Caki2 (cell line): ENCODE data around the gene BACH1. TPM values are rescaled to one million over a fixed set of nuclear protein-coding genes. Genes with fewer than 3 reads are reported as not detected.

Source experiments
- DNase-seq: peaks from one replicate; pipeline ENCODE4 v3.0.0-alpha.2; 2015; ENCODE audit warnings: low read depth
- in situ Hi-C: cut with HindIII; loops from 2 replicates; pipeline ENCODE4 v1.10.0; 2016; ENCODE audit warnings: low sequenced_read_pairs, low pct_unique_long_range_greater_than_20kb, mixed read lengths
- total RNA-seq: library from RNA; depleted of rRNA; stranded (reverse); fragments of >200 nt; shearing (Covaris generic); gene quantifications from 2 replicates; pipeline ENCODE4 v1.2.3, GENCODE V29; 2014; ENCODE audit warnings: low replicate concordance

Gene BACH1
- total RNA-seq, 1 experiment from 2014 or later, result 33.4 TPM

DNA sequence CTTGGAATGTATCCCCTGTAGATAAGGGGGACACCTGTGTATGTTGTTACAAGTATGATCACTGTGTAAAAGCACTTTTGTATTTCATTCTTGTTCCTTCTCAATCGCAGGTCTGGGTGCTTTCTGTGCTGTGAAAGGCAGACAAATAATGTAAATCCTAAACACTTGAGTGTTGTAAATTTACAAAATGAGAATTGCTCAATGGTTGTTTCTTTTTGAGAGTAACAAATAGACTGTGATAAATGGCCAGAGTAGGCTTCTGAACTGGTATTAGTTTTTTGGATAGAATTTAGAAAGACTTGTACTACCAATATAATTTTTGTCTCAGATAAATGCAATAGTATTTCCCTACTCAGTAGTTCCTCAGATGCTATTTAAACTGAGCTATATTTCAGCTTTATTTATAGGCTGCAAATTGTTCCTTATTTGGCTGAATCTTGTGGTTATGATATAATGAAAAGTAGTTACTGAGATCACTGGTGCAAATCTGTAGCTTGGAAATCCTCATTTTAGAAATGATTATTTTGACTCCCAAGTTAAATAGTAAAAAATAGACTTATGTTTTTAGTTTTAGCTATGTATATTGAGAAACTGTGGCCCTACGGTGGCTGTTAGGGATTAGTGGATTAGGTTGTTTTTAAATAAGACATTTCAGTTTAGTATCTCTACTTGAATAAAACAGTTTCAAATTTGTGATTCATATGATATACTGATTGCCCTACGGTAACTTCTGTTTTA, 9.2 kb downstream of the BACH1 start:
- in situ Hi-C loops, result no loop called here
- no peak for DNase-seq

DNA sequence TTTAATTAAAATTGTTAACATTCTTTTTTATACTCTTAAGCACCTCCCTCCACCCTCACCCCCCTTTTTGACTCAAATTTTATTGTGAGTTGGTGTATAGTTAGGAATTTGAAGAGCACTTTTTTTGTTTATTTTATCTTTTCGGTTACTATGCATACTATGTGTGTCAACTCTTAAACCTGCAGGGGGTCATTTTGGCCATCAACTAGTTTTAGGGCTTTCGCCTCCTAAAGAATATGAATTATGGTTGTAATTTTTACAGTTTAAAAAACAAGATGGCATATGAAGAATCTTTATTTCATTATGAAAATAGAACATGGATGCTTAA, 9.7 kb downstream of the BACH1 start:
- in situ Hi-C loops, result no loop called here
- no peak for DNase-seq

DNA sequence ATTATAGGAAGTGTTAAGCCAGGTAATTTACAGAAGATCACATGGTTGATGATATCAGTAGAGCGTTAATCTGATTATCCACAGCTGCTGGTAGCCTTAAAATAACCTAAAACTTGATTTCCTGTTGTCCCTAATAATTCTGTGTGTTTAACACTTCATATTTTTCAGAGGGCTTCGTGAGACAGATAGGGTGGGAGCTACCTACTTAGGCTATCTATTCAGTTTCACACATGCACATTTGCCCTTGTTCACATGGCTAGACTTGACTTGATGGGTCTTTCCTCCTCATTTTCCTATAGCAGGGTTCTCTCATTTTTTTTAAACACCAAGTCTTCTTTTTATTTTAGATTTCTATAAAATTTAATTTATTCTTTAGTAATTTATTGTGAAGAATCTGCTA, 11.0 kb downstream of the BACH1 start:
- DNase-seq, result no peak

DNA sequence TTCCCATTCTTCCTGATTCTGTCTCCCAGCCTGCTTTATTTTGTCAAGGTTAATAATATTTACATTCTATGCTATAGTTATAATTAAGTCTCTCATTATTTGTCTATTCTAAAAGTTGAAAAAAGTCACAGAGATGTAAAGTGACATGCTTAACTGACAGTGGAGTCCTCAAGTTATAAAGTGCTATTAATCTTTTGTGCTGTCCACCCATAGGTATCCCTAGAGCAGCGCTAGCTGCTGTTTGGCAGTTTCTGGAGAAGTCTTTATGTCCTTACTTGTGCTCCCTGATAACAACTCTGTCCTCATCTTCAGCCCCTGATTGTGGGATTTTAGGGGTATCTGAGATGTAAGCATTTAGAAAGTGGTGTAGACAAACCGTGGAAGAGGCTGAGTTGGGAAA, 13.1 kb downstream of the BACH1 start:
- in situ Hi-C loops, result no loop called here
- no peak for DNase-seq

More for the DNA sequence above, 11.0 kb downstream of the BACH1 start:
- in situ Hi-C loops, result no loop called here

DNA sequence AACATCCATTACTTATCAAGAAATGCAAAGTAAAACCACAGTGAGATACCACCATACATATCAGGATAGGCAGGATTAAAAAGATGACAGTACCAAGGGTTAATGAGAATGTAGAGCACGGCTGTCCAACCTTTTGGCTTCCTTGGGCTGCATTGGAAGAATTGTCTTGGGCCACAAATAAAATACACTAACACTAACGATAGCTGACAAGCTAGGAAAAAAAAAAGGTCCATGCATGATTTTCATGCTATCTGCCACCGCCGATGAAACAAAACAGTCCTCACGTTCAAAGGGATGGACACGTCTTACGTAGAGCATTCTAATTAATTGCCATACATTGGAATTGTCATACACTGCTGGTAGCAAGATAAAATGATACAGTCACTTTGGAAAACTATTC, 14.3 kb downstream of the BACH1 start:
- in situ Hi-C loops, result no loop called here
- DNase-seq, result no peak

DNA sequence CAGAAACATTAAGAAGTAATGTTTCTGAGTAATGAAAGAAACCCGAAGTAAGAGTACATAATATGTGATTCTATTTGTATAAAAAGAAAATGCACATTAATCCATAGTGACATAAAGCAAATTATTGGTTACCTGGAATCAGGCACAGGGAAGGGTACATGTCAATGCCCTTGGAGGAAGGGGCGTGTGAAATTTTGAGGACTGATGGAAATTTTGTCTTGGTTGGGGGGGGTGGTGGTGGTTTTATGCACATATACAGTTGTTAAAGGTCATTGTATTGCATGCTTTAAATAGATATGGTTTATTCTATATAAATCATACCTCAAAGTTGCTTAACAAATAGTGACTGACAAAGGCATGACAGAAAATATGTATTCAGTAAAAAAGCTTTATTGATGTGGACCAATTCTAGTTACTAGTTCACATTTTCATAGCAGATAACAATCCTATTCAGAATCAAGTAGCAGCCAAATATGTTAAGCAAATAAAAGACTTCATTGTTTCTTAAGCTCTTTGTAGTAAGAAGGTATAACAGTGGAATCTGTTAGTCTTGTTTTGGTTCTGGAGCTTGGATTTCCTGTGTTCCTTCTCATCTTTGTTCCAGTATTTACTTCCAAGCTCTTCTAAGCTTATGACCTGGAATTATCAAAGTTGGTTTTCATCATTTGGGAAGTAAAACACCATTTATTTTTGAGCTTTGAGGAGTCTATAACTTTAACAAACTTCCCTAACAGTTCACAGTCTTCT, 15.1 kb downstream of the BACH1 start:
- in situ Hi-C loops, result no loop called here
- no peak for DNase-seq

DNA sequence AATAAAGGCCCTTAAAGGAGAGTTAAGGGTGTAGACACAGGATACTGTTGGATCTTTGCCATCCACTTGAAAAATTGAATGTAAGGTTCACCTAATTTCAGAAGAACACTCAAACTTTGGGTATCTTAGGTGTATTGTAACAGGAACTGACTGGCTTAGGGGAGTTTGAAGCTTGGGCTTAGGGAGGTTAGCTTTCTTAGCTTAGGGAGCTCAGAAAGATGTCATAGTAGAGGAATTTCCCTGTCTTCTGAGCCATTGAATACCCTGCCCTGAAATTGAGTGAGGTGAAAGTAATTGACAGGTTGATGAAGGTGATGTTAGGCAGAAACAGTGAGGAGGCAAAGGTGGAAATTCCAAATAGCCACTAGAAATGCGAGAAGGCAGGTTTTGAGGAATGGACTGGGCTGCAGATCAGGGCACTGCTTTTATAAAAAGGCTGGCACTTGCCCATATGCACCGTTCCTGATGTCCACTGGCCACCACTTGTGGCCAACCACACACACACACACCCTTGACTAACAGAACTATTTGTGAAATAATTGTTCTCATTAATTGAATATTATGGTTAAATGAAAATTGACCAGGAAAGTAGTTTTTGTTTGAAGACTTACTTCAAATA, 16.5 kb downstream of the BACH1 start:
- in situ Hi-C loops, result no loop called here
- DNase-seq, result no peak

DNA sequence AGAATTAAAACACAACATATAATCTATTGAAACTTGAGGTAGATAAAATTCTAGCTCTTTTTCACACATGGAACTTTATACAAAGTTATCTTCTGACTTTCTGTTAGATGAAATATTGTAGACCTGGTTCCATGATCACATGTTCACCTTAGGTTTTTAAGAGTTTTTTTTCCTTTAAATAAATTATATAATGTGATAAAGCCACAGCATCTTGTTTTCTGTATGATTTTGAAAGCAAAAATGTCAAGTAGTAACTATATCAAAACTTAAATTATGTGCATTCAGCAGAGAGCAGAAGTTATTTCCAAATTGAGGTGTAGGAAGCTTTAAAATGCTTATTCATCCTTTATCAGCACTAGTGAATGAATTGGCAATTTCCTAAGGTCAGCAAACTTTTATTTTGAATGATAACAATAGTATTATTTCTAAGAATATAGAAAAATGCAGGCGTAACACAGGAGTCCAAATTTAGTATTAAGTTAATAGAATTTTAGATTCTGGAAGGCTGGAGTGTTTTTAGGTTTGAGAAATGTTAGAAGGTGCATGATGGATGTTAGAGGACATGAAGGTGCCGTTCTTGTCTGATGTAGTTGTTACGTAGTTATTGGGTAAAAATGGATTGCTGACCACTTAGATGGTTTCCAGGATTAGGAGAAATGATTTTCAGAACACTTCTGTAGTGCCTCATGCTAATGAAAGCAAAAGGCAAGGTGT, 17.5 kb downstream of the BACH1 start:
- no peak for DNase-seq
- in situ Hi-C loops, result no loop called here

DNA sequence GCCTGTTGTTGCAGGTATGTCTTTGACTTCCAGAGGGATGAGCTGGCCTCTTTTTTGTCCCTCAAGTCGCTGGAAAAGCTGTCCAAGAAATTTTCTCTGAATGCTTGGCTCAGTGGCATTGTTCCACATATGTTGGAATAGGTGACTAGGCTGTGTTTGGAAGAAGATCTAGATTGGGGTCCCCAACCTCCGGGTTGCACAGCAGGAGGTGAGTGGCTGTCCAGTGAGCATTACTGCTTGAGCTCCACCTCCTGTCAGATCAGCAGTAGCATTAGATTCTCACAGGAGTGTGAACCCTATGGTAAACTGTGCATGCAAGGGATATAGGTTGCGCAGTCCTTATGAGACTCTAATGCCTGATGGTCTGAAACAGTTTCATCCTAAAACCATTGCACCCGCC, 18.1 kb downstream of the BACH1 start:
- DNase-seq, result no peak
- in situ Hi-C loops, result no loop called here

DNA sequence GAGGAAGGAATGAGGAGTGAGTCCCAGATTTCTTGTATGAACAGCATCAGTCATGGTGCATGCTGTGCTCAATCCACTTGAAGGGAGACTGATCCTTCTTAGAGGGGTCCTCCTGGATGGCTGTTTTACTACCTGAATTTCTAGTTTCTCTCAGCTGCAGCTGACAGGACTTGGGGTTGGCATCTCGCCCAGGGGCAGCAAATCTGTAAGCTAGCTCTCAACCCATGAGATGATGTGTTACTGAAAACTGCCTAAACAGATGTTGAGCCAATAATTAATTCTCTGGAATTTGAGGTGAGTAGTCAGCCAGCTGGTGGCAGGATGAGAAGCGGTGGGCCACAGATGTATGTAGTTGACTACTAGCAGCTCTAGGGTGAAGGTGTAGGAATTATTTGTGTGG, 19.6 kb downstream of the BACH1 start:
- in situ Hi-C loops, result no loop called here
- no peak for DNase-seq

DNA sequence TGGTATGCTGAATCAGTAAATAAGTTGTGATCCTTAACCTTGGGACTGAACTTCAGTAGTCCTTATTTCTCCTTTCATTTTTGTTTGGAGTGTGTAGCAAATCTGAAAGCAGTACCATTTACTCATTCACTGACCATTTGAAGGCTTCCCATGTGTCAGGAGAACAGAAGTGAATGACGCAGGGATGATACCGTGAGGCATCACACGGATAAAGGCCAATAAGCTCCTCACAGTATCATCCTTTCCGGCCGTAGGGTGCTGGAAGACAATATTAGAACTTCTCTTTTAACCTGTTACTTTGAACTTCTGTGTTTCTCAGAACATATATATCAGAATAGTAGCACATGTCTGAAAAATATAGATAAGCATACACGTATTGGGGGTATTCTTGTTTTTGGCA, 21.3 kb downstream of the BACH1 start:
- in situ Hi-C loops, result no loop called here
- DNase-seq, result no peak

DNA sequence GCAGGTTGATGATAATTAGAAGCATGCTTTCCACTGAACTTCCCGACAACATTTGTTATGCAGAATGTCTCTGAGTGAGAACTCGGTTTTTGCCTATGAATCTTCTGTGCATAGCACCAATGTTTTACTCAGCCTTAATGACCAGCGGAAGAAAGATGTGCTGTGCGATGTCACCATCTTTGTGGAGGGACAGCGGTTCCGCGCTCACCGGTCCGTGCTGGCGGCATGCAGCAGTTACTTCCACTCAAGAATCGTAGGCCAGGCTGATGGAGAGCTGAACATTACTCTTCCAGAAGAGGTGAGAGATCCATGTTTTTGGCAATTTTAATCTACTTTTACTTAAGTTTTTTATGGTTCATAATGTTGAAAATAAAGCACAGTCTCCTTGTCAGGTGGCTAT, 22.5 kb downstream of the BACH1 start:
- in situ Hi-C loops, result no loop called here
- no peak for DNase-seq

DNA sequence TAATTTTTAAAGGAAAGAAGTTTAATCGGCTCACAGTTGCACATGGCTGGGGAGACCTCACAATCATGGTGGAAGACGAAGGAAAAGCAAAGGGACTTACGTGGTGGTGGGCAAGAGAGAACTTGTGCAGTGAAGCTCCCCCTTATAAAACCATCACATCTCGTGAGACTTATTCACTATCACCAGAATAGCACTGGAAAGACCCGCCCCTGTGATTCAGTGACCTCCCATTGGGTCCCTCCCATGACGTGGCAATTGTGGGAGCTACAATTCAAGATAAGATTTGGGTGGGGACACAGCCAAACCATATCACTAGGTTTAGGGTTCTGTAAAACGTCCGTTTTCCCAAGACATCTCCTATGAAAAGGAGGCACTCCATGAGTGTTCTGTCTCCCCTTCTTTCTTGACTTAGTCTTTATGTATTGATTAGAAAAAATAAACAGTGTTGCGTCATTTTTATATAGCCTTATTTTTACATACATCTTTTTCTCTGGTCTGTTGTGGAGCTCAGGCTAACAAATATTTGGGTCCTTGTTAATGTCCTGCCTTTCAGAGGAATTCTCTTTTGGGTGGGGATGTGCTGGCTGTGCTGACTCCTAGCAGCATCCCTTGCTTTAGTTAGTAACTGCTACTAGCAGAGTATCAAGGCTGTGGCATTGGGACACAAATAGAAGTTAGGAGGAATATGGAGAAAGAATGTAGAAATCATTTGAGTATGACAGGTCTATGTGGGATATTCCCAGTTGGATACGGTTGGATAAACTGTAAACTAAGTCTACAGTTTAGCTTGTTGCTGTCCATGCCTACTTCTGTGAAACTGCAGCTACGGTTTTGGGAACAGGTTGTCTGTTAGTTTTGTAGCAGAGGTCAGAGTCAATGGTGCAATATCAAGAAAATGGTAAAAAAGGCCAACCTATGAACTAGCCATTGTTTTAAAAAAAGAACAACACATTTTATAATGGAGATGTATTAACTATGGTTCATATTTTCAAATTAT, 23.5 kb downstream of the BACH1 start:
- in situ Hi-C loops, result no loop called here
- no peak for DNase-seq

DNA sequence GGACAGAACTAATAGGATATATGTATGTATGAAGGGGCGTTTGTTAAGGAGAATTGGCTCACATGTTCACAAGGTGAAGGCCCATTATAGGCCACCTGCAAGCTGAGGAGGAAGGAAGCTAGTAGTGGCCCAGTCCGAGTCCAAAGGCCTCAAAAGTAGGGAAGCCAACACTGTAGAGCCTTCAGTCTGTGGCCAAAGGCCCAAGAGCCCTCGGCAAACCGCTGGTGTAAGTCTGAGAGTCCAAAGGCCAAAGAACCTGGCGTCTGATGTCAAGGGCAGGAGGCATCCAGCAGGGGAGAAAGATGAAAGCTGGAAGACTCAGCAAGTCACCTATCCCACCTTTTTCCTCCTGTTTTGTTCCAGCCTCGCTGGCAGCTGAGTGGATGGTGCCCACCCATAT, 24.5 kb downstream of the BACH1 start:
- in situ Hi-C loops, result no loop called here
- no peak for DNase-seq

DNA sequence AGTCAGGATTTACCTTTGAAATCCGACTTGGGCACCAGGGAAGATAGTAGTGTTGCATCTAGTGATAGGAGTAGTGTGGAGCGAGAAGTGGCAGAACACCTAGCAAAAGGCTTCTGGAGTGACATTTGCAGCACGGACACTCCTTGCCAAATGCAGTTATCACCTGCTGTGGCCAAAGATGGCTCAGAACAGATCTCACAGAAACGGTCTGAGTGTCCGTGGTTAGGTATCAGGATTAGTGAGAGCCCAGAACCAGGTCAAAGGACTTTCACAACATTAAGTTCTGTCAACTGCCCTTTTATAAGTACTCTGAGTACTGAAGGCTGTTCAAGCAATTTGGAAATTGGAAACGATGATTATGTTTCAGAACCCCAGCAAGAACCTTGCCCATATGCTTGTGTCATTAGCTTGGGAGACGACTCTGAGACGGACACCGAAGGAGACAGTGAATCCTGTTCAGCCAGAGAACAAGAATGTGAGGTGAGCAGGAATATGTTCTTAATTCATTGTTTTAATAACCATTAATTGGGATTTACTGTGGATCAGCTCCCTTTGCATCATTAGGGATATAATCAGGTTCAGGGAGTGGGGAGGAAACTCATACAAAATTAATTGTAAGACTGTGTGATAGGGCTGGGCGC, 28.3 kb downstream of the BACH1 start:
- in situ Hi-C loops, result no loop called here
- no peak for DNase-seq

DNA sequence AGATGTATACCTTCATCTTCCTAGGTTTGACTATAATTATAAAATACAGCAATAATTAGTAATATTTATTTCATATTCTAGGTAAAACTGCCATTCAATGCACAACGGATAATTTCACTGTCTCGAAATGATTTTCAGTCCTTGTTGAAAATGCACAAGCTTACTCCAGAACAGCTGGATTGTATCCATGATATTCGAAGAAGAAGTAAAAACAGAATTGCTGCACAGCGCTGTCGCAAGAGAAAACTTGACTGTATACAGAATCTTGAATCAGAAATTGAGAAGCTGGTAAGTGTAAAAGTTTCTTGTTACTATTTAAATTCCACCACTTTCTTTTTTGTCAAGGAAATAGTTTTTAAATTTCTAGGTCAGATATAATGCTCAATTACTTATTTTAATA, 30.7 kb downstream of the BACH1 start:
- in situ Hi-C loops, result no loop called here
- DNase-seq, result no peak

DNA sequence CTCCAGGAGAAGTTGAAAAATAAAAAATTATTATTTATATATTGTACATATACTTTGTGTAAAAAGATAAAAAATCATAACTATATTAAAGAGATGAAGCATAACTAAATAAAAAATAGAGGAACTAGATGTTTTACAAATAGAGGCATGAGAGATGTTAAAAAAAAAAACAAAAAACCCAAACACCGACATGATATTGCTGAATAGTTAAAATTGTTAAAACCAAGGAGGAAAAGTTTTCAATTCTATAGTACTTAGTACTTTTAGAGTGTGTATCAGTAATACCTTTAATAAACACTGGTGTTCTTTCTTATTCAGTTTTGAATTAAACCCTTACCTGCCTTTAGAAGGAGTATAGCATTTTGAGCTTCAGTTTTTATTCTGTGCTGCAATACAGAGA, 32.1 kb downstream of the BACH1 start:
- in situ Hi-C loops, result no loop called here

More for the DNA sequence above, 32.1 kb downstream of the BACH1 start:
- DNase-seq, result no peak
